HepG2 (cell line): ENCODE results near the gene UTP4. TPM values are rescaled to one million over a fixed set of nuclear protein-coding genes. Genes with fewer than 3 reads are reported as not detected.
A peak's percentile ranks its signal among the peaks of the same experiment; 100 is the strongest.

Source experiments
- CEBPG ChIP-seq: IDR thresholded peaks from 2 replicates; pipeline ENCODE4 v1.6.1; 2016
- GABPA ChIP-seq, 2 experiments: IDR thresholded peaks; 2 replicates each; pipeline ENCODE4 v1.6.1; 2011 to 2016; ENCODE audit warnings: low read depth in 2 of 2, low read length in 1 of 2, missing biosample characterization in 1 of 2, missing genetic modification characterization in 1 of 2
- NCOR1 ChIP-seq: fragments of 200-600 bp; sonication (generic); IDR thresholded peaks from 2 replicates; pipeline ENCODE4 v1.7.0; 2017; ENCODE audit warnings: antibody characterized with exemption, low read length, borderline replicate concordance
- POLR2AphosphoS5 ChIP-seq: IDR thresholded peaks from 2 replicates; pipeline ENCODE4 v1.6.1; 2012; ENCODE audit warnings: low read depth, low read length
- SMYD3 ChIP-seq: sonication (generic); formaldehyde crosslinking; IDR thresholded peaks from 2 replicates; pipeline ENCODE4 v1.8.1; 2023; ENCODE audit warnings: mild to moderate bottlenecking, missing genetic modification reagents
- SOX13 ChIP-seq, 3 experiments: fragments of 450-650 bp in 1 of 3; sonication (generic) in 1 of 3; formaldehyde crosslinking in 1 of 3; IDR thresholded peaks in 2 of 3; conservative IDR thresholded peaks in 1 of 3; 2 replicates each; pipeline versions ENCODE4 v1.5.0 to v1.6.1; 2016 to 2020; ENCODE audit warnings: antibody characterized with exemption in 1 of 3, mild to moderate bottlenecking in 1 of 3, missing compliant biosample characterization in 1 of 3, missing genetic modification reagents in 1 of 3, moderate library complexity in 1 of 3
- SP4 ChIP-seq: sonication (generic); formaldehyde crosslinking; IDR thresholded peaks from 2 replicates; pipeline ENCODE4 v1.8.1; 2023; ENCODE audit warnings: mild to moderate bottlenecking, missing genetic modification reagents
- ZC3H4 ChIP-seq: sonication (generic); formaldehyde crosslinking; IDR thresholded peaks from 2 replicates; pipeline ENCODE4 v1.4.0; 2020; ENCODE audit warnings: missing genetic modification reagents, borderline replicate concordance
- ZNF230 ChIP-seq: sonication (generic); formaldehyde crosslinking; IDR thresholded peaks from 2 replicates; pipeline ENCODE4 v1.4.0; 2020; ENCODE audit warnings: mild to moderate bottlenecking, missing genetic modification reagents
- ZNF274 ChIP-seq: sonication (generic); formaldehyde crosslinking; IDR thresholded peaks from 2 replicates; pipeline ENCODE4 v1.5.1; 2020; ENCODE audit warnings: mild to moderate bottlenecking, missing genetic modification reagents
- ZNF317 ChIP-seq: sonication (generic); formaldehyde crosslinking; IDR thresholded peaks from 2 replicates; pipeline ENCODE4 v1.5.0; 2020; ENCODE audit warnings: mild to moderate bottlenecking, missing genetic modification reagents
- ZNF496 ChIP-seq: sonication (generic); formaldehyde crosslinking; IDR thresholded peaks from 2 replicates; pipeline ENCODE4 v1.8.1; 2023; ENCODE audit warnings: mild to moderate bottlenecking, moderate library complexity, missing genetic modification reagents; ENCODE audit not compliant: insufficient replicate concordance
- ZNF775 ChIP-seq: sonication (generic); formaldehyde crosslinking; IDR thresholded peaks from 2 replicates; pipeline ENCODE4 v1.4.0; 2020; ENCODE audit warnings: missing genetic modification reagents, mild to moderate bottlenecking, moderate library complexity, borderline replicate concordance
- ZSCAN29 ChIP-seq: sonication (generic); formaldehyde crosslinking; conservative IDR thresholded peaks from 2 replicates; pipeline ENCODE4 v1.4.0; 2020; ENCODE audit warnings: mild to moderate bottlenecking, missing genetic modification reagents
- ZSCAN9 ChIP-seq: IDR thresholded peaks from 2 replicates; pipeline ENCODE4 v1.6.1; 2016; ENCODE audit warnings: borderline replicate concordance
- polyA plus RNA-seq, 8 experiments: library from polyadenylated mRNA; depleted of rRNA in 3 of 8; stranded (reverse) in 7 of 8; unstranded in 1 of 8; fragments of >200 nt; fragmentation: Illumina TruSeq in 4 of 8; extraction: Trizol in 4 of 8; gene quantifications; 2 replicates each; pipeline versions ENCODE4 v1.2.1 to v1.2.3, GENCODE V29; 2011 to 2016; ENCODE audit warnings: low read depth in 4 of 8, missing spikeins in 1 of 8, mixed read lengths in 1 of 8; ENCODE audit not compliant: insufficient read depth in 1 of 8
- total RNA-seq, 5 experiments: library from RNA; depleted of rRNA; stranded (reverse); fragments of >200 nt; fragmentation: Illumina TruSeq; extraction: Trizol; gene quantifications; 2 replicates each; pipeline ENCODE4 v1.2.3, GENCODE V29; 2016; ENCODE audit warnings: low read depth in 1 of 5
- TF ChIP-seq, protein P1 (sequence below): sonication (generic); formaldehyde crosslinking; IDR thresholded peaks from 2 replicates; pipeline ENCODE4 v1.5.0; 2020; ENCODE audit warnings: missing genetic modification reagents
- TF ChIP-seq, protein P2 (sequence below): sonication (generic); formaldehyde crosslinking; IDR thresholded peaks from 2 replicates; pipeline ENCODE4 v1.5.0; 2020; ENCODE audit warnings: mild to moderate bottlenecking, missing genetic modification reagents, borderline replicate concordance
- TF ChIP-seq, protein P3 (sequence below): sonication (generic); formaldehyde crosslinking; IDR thresholded peaks from 2 replicates; pipeline ENCODE4 v1.4.0; 2020; ENCODE audit warnings: missing genetic modification reagents; ENCODE audit errors: not compliant biosample characterization

UTP4 gene
- total and polyA plus RNA-seq, 2 of the 13 experiments (the other 11 are each of a cell fraction or from before 2014, with no cell fraction given) = 30.0 to 85.8 TPM

DNA sequence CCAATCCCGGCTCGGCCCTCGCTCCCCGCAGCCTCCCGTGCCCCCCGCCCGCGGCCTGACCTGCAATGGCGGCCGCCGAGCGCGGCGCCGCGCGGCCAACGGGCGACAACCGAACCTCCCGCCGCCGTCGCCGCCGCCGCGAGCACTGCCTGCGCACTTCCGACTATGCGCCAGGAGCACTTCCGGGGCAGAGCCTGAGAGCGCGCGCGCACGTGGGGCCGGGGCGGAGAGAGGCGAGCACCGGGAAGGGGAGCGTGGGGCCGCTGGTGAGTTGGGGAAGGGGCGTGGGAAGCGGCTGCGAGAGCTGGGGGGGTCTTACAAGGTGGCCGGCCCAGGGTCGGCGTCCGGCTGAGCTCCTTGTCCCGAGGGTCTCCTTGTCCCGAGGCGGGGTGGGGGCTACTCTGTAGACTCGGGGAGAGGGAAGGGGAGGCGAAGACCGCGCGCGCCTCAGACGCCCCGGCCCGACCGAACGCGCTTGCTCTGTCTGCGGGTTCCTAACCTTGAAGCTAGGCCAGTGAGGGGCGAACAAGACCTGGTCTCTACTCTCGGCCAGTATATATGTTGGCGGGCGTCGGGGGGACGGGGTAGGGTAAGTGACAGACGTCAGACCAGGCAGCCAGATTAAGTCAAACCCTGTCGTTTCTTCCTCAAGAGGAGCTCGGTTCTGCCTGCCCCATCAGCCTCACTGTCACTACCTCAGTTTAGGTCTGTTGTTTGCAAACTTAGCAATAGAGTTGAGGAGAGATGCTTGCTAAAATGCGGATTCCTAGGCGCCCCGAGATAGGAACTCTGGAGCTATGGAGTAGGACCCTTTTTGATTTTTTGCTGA lies at the start of gene UTP4, which contains the start of gene CHTF8 (continued):
- TF ChIP-seq, protein P1, sequence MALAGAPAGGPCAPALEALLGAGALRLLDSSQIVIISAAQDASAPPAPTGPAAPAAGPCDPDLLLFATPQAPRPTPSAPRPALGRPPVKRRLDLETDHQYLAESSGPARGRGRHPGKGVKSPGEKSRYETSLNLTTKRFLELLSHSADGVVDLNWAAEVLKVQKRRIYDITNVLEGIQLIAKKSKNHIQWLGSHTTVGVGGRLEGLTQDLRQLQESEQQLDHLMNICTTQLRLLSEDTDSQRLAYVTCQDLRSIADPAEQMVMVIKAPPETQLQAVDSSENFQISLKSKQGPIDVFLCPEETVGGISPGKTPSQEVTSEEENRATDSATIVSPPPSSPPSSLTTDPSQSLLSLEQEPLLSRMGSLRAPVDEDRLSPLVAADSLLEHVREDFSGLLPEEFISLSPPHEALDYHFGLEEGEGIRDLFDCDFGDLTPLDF (CRISPR knock-in tag) = peak; percentile 77
- TF ChIP-seq ZC3H4 (no peak), SP4 (peak; percentile 83), ZNF230 (CRISPR knock-in tag) (0 out of 2 replicates have a peak, but pooled peaks have one; percentile 56), ZNF496 (no peak), ZNF775 (no peak), NCOR1 (no peak; the same call in 1 of the 2 replicates), ZNF317 (CRISPR knock-in tag) (no peak), ZSCAN29 (peak; percentile 28; the same call in 1 of the 2 replicates), ZSCAN9 (CRISPR knock-in tag) (no peak; the same call in 1 of the 2 replicates), SOX13 (IDR thresholded peaks at IDR 0.05) (peak; percentile 28; the same call in 1 of the 2 replicates), SOX13 (CRISPR knock-in tag; conservative IDR thresholded peaks at IDR 0.05 in 1 of 2, IDR thresholded peaks at IDR 0.05 in 1 of 2) (0 out of 4 replicates have a peak, but pooled peaks of 1 of the 2 experiments have one; percentile 23), GABPA (IDR thresholded peaks at IDR 0.05; ENCODE audit: low read depth, low read length) (peak; percentile 96), GABPA (CRISPR knock-in tag; IDR thresholded peaks at IDR 0.05; ENCODE audit: low read depth) (peak; percentile 90), CEBPG (CRISPR knock-in tag) (no peak), SMYD3 (CRISPR knock-in tag) (no peak), POLR2AphosphoS5 (peak; percentile 91), ZNF274 (peak; percentile 35; the same call in 1 of the 2 replicates)
- TF ChIP-seq, protein P2, sequence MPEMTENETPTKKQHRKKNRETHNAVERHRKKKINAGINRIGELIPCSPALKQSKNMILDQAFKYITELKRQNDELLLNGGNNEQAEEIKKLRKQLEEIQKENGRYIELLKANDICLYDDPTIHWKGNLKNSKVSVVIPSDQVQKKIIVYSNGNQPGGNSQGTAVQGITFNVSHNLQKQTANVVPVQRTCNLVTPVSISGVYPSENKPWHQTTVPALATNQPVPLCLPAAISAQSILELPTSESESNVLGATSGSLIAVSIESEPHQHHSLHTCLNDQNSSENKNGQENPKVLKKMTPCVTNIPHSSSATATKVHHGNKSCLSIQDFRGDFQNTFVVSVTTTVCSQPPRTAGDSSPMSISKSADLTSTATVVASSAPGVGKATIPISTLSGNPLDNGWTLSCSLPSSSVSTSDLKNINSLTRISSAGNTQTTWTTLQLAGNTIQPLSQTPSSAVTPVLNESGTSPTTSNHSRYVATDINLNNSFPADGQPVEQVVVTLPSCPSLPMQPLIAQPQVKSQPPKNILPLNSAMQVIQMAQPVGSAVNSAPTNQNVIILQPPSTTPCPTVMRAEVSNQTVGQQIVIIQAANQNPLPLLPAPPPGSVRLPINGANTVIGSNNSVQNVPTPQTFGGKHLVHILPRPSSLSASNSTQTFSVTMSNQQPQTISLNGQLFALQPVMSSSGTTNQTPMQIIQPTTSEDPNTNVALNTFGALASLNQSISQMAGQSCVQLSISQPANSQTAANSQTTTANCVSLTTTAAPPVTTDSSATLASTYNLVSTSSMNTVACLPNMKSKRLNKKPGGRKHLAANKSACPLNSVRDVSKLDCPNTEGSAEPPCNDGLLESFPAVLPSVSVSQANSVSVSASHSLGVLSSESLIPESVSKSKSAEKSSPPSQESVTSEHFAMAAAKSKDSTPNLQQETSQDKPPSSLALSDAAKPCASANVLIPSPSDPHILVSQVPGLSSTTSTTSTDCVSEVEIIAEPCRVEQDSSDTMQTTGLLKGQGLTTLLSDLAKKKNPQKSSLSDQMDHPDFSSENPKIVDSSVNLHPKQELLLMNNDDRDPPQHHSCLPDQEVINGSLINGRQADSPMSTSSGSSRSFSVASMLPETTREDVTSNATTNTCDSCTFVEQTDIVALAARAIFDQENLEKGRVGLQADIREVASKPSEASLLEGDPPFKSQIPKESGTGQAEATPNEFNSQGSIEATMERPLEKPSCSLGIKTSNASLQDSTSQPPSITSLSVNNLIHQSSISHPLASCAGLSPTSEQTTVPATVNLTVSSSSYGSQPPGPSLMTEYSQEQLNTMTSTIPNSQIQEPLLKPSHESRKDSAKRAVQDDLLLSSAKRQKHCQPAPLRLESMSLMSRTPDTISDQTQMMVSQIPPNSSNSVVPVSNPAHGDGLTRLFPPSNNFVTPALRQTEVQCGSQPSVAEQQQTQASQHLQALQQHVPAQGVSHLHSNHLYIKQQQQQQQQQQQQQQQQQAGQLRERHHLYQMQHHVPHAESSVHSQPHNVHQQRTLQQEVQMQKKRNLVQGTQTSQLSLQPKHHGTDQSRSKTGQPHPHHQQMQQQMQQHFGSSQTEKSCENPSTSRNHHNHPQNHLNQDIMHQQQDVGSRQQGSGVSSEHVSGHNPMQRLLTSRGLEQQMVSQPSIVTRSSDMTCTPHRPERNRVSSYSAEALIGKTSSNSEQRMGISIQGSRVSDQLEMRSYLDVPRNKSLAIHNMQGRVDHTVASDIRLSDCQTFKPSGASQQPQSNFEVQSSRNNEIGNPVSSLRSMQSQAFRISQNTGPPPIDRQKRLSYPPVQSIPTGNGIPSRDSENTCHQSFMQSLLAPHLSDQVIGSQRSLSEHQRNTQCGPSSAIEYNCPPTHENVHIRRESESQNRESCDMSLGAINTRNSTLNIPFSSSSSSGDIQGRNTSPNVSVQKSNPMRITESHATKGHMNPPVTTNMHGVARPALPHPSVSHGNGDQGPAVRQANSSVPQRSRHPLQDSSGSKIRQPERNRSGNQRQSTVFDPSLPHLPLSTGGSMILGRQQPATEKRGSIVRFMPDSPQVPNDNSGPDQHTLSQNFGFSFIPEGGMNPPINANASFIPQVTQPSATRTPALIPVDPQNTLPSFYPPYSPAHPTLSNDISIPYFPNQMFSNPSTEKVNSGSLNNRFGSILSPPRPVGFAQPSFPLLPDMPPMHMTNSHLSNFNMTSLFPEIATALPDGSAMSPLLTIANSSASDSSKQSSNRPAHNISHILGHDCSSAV (CRISPR knock-in tag) = no peak
- TF ChIP-seq, protein P3, sequence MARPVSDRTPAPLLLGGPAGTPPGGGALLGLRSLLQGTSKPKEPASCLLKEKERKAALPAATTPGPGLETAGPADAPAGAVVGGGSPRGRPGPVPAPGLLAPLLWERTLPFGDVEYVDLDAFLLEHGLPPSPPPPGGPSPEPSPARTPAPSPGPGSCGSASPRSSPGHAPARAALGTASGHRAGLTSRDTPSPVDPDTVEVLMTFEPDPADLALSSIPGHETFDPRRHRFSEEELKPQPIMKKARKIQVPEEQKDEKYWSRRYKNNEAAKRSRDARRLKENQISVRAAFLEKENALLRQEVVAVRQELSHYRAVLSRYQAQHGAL = peak; percentile 17
